NK-92 treated with Interleukin-12 subunit alpha and Interleukin-12 subunit beta, amount 100 ng/mL, for 24 hours (cell line): Measurements from ENCODE around the gene PKD1L1.

Experiments used
- DNase-seq: peaks from one replicate; lab custom pipeline; 2025; lab: John Stamatoyannopoulos, UW

The PKD1L1 gene

GRCh38 chr7:47875998-47876744, 72.1 kb downstream of the PKD1L1 start:
- DNase-seq, result no peak

- no peak for DNase-seq
Observed at GRCh38 chr7:47875406-47875805, 72.9 kb downstream of the PKD1L1 start.

DNA sequence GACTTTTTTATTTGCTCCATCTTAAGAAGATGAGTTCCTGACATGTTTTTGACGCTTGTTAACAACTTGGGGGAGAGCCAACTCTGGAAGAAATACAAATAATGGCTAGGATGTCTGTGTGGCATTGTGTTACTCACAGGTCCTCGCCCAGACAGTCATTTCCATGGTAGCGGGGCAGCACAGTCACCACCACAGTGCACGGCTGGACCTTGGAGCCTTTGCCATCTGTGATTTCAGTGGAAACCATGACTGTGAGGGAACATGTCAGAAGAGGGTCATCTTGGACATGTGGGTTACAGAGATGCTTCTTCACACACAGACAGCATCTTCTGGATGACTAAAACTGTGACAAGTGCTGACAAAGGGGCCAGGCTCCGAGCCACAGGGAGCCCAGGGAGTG, 74.5 kb downstream of the PKD1L1 start:
- no peak for DNase-seq

DNA sequence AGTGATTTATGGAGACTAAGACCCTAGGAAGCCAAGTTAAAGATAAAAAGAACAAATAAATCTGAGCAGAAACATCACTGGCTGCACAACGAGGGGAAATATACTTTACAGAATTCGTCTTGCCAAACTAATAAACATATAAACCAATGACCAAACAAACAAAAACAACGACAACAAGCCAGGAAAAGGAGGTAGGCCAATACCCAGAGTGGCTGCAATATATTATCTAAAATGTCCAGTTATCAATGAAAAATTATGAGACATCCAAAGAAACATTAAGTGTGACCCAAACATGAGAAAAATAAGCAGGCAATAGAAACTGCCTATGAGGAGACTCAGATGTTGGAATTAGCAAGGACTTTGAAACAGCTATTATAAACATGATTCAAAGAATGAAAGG, 81.0 kb downstream of the PKD1L1 start:
- no peak for DNase-seq

DNA sequence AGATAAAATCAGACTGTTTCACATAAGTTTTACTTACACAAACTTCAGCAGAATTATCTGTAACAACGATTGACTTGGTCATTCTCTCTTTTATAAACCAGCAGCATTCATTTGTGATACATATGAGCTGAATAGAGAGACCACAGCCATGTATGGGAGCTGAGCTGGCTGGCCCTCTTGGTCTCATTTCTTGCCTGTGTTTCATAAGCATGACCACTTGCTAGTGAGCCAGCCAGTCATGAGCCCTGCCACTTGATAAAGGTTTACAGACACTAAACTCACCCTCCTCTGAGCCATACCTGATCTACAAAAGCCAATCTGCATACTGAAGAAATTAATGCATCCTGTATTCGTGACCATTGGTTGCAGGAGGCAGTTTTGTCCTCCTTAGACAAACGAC, 82.1 kb downstream of the PKD1L1 start:
- DNase-seq, result no peak

DNA sequence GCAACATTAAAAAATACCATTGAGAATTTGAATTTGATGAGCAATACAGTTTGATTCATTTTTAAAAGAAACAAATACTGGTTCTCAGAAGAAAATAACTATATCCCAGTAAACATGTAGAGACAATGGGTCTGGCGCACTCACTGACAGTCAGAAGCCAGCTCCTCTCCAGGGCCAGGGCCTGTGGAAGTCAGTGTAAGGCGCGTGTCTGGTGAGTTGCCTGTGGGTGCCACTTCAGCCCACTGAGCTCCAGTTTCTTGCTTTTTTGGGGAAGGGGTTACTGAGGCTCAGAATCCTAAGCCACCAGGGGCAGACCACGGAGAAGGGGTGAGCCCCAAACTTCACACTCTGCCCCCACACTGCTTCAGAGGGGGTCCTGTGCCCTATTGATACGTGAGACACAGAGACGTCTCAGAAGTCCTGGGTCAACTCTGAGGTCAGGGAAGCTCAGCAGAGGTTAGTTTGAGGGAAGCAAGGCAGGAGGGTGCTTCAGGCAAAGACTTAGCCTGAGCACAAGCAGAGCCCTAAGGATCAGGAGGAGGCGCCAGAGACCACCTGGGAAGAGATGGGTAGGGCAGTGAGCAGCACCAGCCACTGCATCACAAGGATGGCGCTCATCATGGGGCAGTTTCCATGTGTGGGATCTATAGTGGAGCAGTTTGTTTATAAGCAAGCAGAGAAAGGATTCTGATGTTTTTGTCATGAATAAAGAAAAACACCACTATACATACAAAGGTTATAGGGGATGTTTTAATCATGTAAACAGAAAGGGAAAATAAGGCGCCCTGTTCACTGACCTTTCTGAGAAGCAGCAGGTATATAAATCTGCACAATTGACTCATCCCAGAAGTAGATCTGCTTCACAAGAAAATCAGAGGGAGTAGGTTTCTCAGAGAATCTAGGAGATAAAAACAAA, 95.7 kb downstream of the PKD1L1 start:
- no peak for DNase-seq

GRCh38 chr7:47847207-47847606, 101.1 kb downstream of the PKD1L1 start:
- peak; percentile 6 for DNase-seq

GRCh38 chr7:47846138-47846836, 102.0 kb downstream of the PKD1L1 start:
- DNase-seq, result no peak

DNA sequence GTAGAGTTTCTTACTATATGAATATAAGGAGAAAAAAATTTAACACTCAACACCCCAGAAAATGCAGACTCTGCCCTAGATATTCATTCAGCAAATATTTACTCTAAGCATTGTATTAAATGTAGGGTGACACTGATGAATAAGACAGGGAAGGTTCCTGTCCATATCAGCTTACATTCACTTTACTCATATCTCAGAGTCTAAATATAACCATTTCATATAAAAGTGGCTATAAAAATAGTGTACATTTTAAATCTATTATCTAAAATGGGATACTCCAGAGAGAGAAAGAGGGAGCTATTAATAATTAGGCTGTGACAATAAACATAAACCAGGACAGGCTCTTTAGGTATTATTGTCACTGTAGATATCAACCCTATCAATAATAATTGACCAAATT, 104.0 kb downstream of the PKD1L1 start:
- no peak for DNase-seq

GRCh38 chr7:47843291-47843690, 105.0 kb downstream of the PKD1L1 start:
- no peak for DNase-seq

- no peak for DNase-seq
Observed at GRCh38 chr7:47839381-47839780, 108.9 kb downstream of the PKD1L1 start.

GRCh38 chr7:47837826-47838225, 110.4 kb downstream of the PKD1L1 start:
- no peak for DNase-seq

- no peak for DNase-seq
Observed at GRCh38 chr7:47836503-47837202, 111.6 kb downstream of the PKD1L1 start.

- no peak for DNase-seq
Observed at GRCh38 chr7:47836080-47836479, 112.2 kb downstream of the PKD1L1 start.

- DNase-seq, result no peak
Observed at GRCh38 chr7:47833211-47833610, 115.1 kb downstream of the PKD1L1 start.

GRCh38 chr7:47832105-47832715, 116.1 kb downstream of the PKD1L1 start:
- DNase-seq, result no peak

GRCh38 chr7:47830015-47830414, 118.3 kb downstream of the PKD1L1 start:
- DNase-seq, result no peak

DNA sequence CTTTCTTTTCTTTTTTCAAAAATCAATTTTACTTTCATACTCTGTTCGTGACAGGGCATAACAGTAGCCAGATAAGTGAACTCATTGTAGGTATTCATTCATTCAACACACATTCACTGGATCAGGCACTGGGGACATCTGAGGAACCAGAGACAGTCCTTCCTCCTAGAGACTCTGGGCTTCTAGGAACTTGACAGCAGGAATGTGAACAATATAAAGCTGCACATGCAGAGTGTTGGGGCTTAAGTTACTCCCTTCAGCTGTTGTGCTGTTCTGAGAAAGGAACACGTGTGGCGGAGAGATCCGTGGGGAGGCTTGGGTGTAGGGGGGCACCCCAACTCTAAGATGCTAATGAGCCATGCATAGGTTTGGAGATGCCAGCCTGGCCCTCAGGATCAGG, 120.4 kb downstream of the PKD1L1 start:
- no peak for DNase-seq

GRCh38 chr7:47827351-47827756, 120.9 kb downstream of the PKD1L1 start:
- no peak for DNase-seq

- DNase-seq, result no peak
Observed at GRCh38 chr7:47826754-47827153, 121.5 kb downstream of the PKD1L1 start.

DNA sequence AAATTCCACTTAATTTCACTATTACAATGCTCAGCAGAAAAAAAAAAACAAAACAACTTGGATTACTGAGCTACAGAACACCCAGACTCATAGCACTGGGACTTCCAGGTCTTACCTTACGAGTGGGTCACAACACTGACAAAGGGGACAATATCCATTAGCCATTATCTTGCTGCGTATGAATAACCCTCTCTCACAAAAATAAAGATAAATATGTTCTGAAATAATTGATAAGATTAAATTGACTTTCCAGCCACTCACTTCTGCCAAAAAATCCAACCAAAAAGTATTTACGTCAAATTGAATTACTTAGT, 128.7 kb downstream of the PKD1L1 start:
- DNase-seq, result no peak
